ENCODE data around the gene SKI. TPM values are rescaled to one million over a fixed set of nuclear protein-coding genes. Genes with fewer than 3 reads are reported as not detected.

SKI gene
- total and polyA plus RNA-seq, 10 of the 15 experiments (the other 5 are each of a cell fraction or from before 2014, with no cell fraction given): 0.03 to 14.9 (median 0.96) TPM

DNA sequence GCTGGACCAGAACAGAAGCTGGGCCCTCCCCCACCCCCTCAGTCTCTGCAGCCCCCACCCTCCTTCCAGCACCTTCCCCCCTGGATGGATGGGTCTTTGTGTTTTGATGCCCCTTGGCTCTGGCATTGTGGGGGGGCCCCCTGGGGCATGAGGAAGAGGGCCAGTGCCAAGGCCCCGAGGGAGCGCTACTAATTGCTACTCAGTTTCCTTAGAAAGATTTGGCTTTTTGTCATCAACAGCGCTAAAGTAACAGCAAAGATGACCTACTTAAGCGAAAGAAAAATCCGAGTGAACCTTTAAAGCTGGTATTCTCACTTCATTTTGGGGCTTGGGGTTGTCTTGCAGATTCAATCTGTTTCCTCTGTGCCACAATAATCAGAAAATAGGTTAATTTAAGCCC lies 63.5 kb downstream of the SKI start (continued):
- TF ChIP-seq MYB (IDR thresholded peaks at IDR 0.05; ENCODE audit: borderline replicate concordance, low read depth, low read length): no peak
- TF ChIP-seq FOXK2 (IDR thresholded peaks at IDR 0.05): no peak
- TF ChIP-seq JUND (IDR thresholded peaks at IDR 0.05; ENCODE audit: low read depth, low read length): no peak
- TF ChIP-seq RELA (IDR thresholded peaks at IDR 0.05; ENCODE audit: borderline replicate concordance, partially characterized antibody): no peak
- TF ChIP-seq ATF7 (IDR thresholded peaks at IDR 0.05; ENCODE audit: low read depth): no peak
- TF ChIP-seq MTA3 (IDR thresholded peaks at IDR 0.05; ENCODE audit: borderline replicate concordance, low read length): no peak
- TF ChIP-seq IRF5 (IDR thresholded peaks at IDR 0.05; ENCODE audit: borderline replicate concordance): no peak
- TF ChIP-seq, protein P1, sequence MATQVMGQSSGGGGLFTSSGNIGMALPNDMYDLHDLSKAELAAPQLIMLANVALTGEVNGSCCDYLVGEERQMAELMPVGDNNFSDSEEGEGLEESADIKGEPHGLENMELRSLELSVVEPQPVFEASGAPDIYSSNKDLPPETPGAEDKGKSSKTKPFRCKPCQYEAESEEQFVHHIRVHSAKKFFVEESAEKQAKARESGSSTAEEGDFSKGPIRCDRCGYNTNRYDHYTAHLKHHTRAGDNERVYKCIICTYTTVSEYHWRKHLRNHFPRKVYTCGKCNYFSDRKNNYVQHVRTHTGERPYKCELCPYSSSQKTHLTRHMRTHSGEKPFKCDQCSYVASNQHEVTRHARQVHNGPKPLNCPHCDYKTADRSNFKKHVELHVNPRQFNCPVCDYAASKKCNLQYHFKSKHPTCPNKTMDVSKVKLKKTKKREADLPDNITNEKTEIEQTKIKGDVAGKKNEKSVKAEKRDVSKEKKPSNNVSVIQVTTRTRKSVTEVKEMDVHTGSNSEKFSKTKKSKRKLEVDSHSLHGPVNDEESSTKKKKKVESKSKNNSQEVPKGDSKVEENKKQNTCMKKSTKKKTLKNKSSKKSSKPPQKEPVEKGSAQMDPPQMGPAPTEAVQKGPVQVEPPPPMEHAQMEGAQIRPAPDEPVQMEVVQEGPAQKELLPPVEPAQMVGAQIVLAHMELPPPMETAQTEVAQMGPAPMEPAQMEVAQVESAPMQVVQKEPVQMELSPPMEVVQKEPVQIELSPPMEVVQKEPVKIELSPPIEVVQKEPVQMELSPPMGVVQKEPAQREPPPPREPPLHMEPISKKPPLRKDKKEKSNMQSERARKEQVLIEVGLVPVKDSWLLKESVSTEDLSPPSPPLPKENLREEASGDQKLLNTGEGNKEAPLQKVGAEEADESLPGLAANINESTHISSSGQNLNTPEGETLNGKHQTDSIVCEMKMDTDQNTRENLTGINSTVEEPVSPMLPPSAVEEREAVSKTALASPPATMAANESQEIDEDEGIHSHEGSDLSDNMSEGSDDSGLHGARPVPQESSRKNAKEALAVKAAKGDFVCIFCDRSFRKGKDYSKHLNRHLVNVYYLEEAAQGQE (IDR thresholded peaks at IDR 0.05; ENCODE audit: low read depth, low read length): no peak
- TF ChIP-seq ESRRA (IDR thresholded peaks at IDR 0.05; ENCODE audit: low read length): no peak
- no peak for TF ChIP-seq CEBPB (IDR thresholded peaks at IDR 0.05; ENCODE audit: borderline replicate concordance in 1 of 2, low read depth in 2 of 2, low read length in 2 of 2)
